HepG2 (cell line): Measurements from ENCODE around the gene KREMEN1. TPM values are rescaled to one million over a fixed set of nuclear protein-coding genes. Genes with fewer than 3 reads are reported as not detected.

ENCODE experiments used
- ATF7-NPFF ChIP-seq: sonication (generic); formaldehyde crosslinking; IDR thresholded peaks from 2 replicates; pipeline ENCODE4 v1.8.1; 2023; ENCODE audit warnings: mild to moderate bottlenecking, low read depth, missing genetic modification reagents, moderate library complexity
- BRCA1 ChIP-seq: sonication (generic); formaldehyde crosslinking; IDR thresholded peaks from 2 replicates; pipeline ENCODE4 v1.4.0; 2020; ENCODE audit warnings: missing genetic modification reagents
- HNRNPL ChIP-seq: fragments of 200-400 bp; formaldehyde crosslinking; IDR thresholded peaks from 2 replicates; pipeline ENCODE4 v1.6.1; 2017; ENCODE audit warnings: mild to moderate bottlenecking, low read depth, low read length
- KAT7 ChIP-seq: IDR thresholded peaks from 2 replicates; pipeline ENCODE4 v1.6.1; 2018; ENCODE audit warnings: borderline replicate concordance, missing compliant biosample characterization
- KDM4B ChIP-seq: sonication (generic); formaldehyde crosslinking; IDR thresholded peaks from 2 replicates; pipeline ENCODE4 v1.4.0; 2020; ENCODE audit warnings: missing genetic modification reagents
- LRRFIP1 ChIP-seq: sonication (generic); formaldehyde crosslinking; conservative IDR thresholded peaks from 2 replicates; pipeline ENCODE4 v1.4.0; 2020; ENCODE audit warnings: missing genetic modification reagents
- MED1 ChIP-seq: sonication (generic); formaldehyde crosslinking; IDR thresholded peaks from 2 replicates; pipeline ENCODE4 v1.4.0; 2020; ENCODE audit warnings: missing genetic modification reagents
- NCOA2 ChIP-seq: sonication (generic); formaldehyde crosslinking; IDR thresholded peaks from 2 replicates; pipeline ENCODE4 v1.8.0; 2022; ENCODE audit warnings: inconsistent platforms
- REXO4 ChIP-seq: sonication (generic); formaldehyde crosslinking; IDR thresholded peaks from 2 replicates; pipeline ENCODE4 v1.8.0; 2022; ENCODE audit warnings: missing genetic modification reagents, mild to moderate bottlenecking, borderline replicate concordance
- SOX6 ChIP-seq, 2 experiments: fragments of 450-650 bp in 1 of 2; sonication (generic) in 1 of 2; formaldehyde crosslinking in 1 of 2; IDR thresholded peaks; 2 replicates each; pipeline versions ENCODE4 v1.4.0 to v1.6.1; 2017 to 2020; ENCODE audit warnings: antibody characterized with exemption in 1 of 2, mild to moderate bottlenecking in 1 of 2, missing genetic modification reagents in 1 of 2
- SP2 ChIP-seq: sonication (generic); formaldehyde crosslinking; IDR thresholded peaks from 2 replicates; pipeline ENCODE4 v1.5.1; 2020; ENCODE audit warnings: mild to moderate bottlenecking, missing genetic modification reagents
- STAT6 ChIP-seq: sonication (generic); formaldehyde crosslinking; IDR thresholded peaks from 2 replicates; pipeline ENCODE4 v1.4.0; 2020; ENCODE audit warnings: missing genetic modification reagents, mild to moderate bottlenecking, borderline replicate concordance
- SUZ12 ChIP-seq: fragments of 150-350 bp; IDR thresholded peaks from 2 replicates; pipeline ENCODE4 v1.6.1; 2014; ENCODE audit warnings: low read depth, low read length
- ZBTB7B ChIP-seq: sonication (generic); formaldehyde crosslinking; IDR thresholded peaks from 2 replicates; pipeline ENCODE4 v1.4.0; 2020; ENCODE audit warnings: missing genetic modification reagents
- ZKSCAN8 ChIP-seq: IDR thresholded peaks from 2 replicates; pipeline ENCODE4 v1.6.1; 2016; ENCODE audit warnings: borderline replicate concordance, missing genetic modification reagents, missing compliant biosample characterization
- ZNF20 ChIP-seq: sonication (generic); formaldehyde crosslinking; IDR thresholded peaks from 2 replicates; pipeline ENCODE4 v1.4.0; 2020; ENCODE audit warnings: mild to moderate bottlenecking, moderate library complexity, missing genetic modification reagents
- ZNF550 ChIP-seq: sonication (generic); formaldehyde crosslinking; IDR thresholded peaks from 2 replicates; pipeline ENCODE4 v1.4.0; 2020; ENCODE audit warnings: mild to moderate bottlenecking, missing genetic modification reagents, borderline replicate concordance
- ZNF619 ChIP-seq: sonication (generic); formaldehyde crosslinking; IDR thresholded peaks from 2 replicates; pipeline ENCODE4 v1.4.0; 2020; ENCODE audit warnings: mild to moderate bottlenecking, missing genetic modification reagents
- ZNF687 ChIP-seq: sonication (generic); formaldehyde crosslinking; IDR thresholded peaks from 2 replicates; pipeline ENCODE4 v1.5.1; 2020; ENCODE audit warnings: mild to moderate bottlenecking, missing genetic modification reagents, moderate library complexity
- ZNF691 ChIP-seq: sonication (generic); formaldehyde crosslinking; IDR thresholded peaks from 2 replicates; pipeline ENCODE4 v1.4.0; 2020; ENCODE audit warnings: missing genetic modification reagents, low read depth, mild to moderate bottlenecking, borderline replicate concordance
- polyA plus RNA-seq, 8 experiments: library from polyadenylated mRNA; depleted of rRNA in 3 of 8; stranded (reverse) in 7 of 8; unstranded in 1 of 8; fragments of >200 nt; fragmentation: Illumina TruSeq in 4 of 8; extraction: Trizol in 4 of 8; gene quantifications; 2 replicates each; pipeline versions ENCODE4 v1.2.1 to v1.2.3, GENCODE V29; 2011 to 2016; ENCODE audit warnings: low read depth in 4 of 8, missing spikeins in 1 of 8, mixed read lengths in 1 of 8; ENCODE audit not compliant: insufficient read depth in 1 of 8
- total RNA-seq, 5 experiments: library from RNA; depleted of rRNA; stranded (reverse); fragments of >200 nt; fragmentation: Illumina TruSeq; extraction: Trizol; gene quantifications; 2 replicates each; pipeline ENCODE4 v1.2.3, GENCODE V29; 2016; ENCODE audit warnings: low read depth in 1 of 5

The KREMEN1 gene
- total and polyA plus RNA-seq, 2 of the 13 experiments (the other 11 are each of a cell fraction or from before 2014, with no cell fraction given), result 9.8 to 13.8 TPM

- peak; percentile 45; the same call in 1 of the 2 replicates for TF ChIP-seq KDM4B (CRISPR knock-in tag)
- no peak for TF ChIP-seq ZBTB7B
- TF ChIP-seq STAT6 (CRISPR knock-in tag), result no peak
- TF ChIP-seq SOX6 (IDR thresholded peaks at IDR 0.05), result no peak
- peak; percentile 48; the same call in 1 of the 2 replicates for TF ChIP-seq SOX6 (CRISPR knock-in tag; IDR thresholded peaks at IDR 0.05)
- no peak for TF ChIP-seq KAT7 (CRISPR knock-in tag)
- TF ChIP-seq ZKSCAN8, result no peak
- no peak for TF ChIP-seq ATF7-NPFF (CRISPR knock-in tag)
- TF ChIP-seq REXO4 (CRISPR knock-in tag), result no peak
- TF ChIP-seq HNRNPL, result no peak
- no peak for TF ChIP-seq SUZ12
- TF ChIP-seq ZNF687, result peak; percentile 74
- no peak for TF ChIP-seq ZNF20 (CRISPR knock-in tag)
- no peak for TF ChIP-seq NCOA2 (CRISPR knock-in tag)
- TF ChIP-seq ZNF691 (CRISPR knock-in tag), result peak; percentile 60; the same call in 1 of the 2 replicates
- no peak for TF ChIP-seq ZNF619
- TF ChIP-seq ZNF550 (CRISPR knock-in tag), result no peak
- peak; percentile 17; the same call in 1 of the 2 replicates for TF ChIP-seq MED1 (CRISPR knock-in tag)
- TF ChIP-seq LRRFIP1 (CRISPR knock-in tag), result no peak
- no peak for TF ChIP-seq SP2 (CRISPR knock-in tag)
- no peak for TF ChIP-seq BRCA1 (CRISPR knock-in tag)
Observed at GRCh38 chr22:29154364-29155048, 81.7 kb downstream of the KREMEN1 start (continued).
